Inferior parietal cortex (tissue), 1 donor: Measurements from ENCODE around the gene FAM161B.
A peak's percentile ranks its signal among the peaks of the same experiment; 100 is the strongest.
"Not testable (repeated sequence)": the region's sequence is repeated elsewhere in the genome, so short reads cannot be mapped to it uniquely, and the experiment has no call there.

Source experiments
- DNase-seq: peaks from one replicate; pipeline ENCODE4 v3.0.0-alpha.2; 2016; ENCODE audit errors: extremely low spot score

The FAM161B gene, protein sequence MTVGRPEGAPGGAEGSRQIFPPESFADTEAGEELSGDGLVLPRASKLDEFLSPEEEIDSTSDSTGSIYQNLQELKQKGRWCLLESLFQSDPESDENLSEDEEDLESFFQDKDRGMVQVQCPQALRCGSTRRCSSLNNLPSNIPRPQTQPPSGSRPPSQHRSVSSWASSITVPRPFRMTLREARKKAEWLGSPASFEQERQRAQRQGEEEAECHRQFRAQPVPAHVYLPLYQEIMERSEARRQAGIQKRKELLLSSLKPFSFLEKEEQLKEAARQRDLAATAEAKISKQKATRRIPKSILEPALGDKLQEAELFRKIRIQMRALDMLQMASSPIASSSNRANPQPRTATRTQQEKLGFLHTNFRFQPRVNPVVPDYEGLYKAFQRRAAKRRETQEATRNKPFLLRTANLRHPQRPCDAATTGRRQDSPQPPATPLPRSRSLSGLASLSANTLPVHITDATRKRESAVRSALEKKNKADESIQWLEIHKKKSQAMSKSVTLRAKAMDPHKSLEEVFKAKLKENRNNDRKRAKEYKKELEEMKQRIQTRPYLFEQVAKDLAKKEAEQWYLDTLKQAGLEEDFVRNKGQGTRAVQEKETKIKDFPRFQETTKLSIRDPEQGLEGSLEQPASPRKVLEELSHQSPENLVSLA

DNA sequence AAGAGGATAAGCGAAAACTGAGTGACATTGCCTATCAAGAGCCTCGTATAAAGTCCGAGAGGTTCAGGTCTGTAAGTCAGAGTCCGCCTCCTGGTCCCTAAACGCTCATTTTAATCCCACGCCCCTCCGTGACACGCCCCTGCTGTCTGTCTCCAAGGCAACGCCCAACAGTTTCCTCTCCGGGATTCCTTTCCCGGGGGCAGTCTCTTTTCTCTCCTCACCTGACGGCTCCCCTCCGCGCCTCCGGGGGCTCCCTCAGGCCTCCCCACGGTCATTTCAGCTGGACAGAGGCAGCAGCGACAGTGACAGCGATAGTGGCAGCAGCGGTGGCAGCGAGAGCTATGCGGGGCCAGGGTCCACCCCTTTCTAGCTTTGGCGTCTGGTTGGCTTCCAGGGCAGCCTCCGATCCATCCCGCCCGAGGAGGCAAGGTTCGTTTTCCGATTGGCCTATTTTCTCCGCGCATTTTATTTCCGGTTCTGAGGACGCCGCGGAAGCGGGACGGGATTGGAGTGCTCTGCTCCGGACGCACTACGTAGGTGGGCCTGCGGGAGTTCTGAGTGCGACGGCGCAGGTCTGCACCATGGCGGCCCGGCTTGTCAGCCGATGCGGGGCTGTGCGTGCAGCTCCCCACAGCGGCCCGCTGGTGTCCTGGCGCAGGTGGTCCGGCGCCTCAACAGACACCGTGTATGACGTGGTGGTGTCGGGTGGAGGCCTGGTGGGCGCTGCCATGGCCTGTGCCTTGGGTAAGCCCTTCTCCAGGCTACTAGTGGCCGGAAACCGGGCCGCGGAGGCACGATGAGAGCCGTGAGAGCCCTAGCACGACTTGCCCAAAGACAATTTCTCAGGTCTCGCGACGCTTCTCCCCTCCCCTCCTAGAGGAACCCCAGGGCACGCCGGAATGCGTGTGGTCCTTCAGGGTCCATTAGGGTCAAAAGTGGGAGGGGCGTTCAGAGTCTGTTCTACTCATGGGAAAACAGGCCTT is at the start of gene FAM161B, which contains the start of gene COQ6:
FAM161B (minus strand) TSS at position 343 of the 983 bp plus-strand sequence; CDS start at position 275, 68 bp downstream.
COQ6 (plus strand) TSS at position 551 of the 983 bp plus-strand sequence; CDS start at position 582, 31 bp downstream.
- peak; percentile 99 for DNase-seq

DNA sequence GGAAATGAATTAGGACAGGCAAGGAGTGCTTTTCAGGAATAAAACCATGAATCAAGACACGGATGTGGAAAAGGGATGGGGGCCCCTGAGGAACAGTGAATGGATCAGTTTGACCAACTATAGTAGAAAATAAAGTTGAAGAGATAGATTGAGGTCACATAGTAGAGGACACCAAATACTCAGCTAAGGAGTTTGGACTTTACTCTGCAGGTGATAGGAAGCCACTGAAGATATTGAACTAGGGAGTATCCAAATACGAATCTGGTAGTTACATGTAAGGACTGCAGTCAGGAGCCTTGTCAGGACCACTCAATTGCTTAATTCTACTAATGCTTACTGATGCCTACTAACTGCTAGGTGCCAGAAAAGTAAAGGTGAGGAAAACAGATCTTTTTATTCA is 48.8 kb upstream of the FAM161B start:
- DNase-seq = no peak

DNA sequence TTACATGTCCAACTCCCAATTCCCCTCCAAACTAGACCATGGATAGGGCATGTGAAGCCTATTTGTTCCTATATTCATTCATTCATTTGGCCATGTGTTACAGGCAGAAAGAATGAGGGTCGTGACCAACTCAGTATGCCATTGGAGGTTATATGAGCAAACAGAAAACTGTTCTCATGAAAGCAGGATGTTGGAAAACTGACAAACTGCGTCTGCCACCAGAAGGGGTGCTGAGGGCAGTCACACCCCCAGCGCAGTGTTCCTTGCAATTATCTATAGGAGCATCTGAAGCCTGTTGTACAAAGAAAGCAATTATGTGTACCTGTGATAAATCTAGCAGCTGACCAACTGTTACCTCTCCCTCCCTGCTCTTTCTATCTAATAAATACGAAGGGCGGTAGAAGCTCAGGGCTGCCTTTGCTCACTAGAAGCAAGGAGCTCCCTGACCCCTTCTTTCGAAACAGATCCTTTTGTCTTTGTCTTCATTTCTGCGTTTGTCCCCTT is 48.1 kb upstream of the FAM161B start:
- DNase-seq = no peak

DNA sequence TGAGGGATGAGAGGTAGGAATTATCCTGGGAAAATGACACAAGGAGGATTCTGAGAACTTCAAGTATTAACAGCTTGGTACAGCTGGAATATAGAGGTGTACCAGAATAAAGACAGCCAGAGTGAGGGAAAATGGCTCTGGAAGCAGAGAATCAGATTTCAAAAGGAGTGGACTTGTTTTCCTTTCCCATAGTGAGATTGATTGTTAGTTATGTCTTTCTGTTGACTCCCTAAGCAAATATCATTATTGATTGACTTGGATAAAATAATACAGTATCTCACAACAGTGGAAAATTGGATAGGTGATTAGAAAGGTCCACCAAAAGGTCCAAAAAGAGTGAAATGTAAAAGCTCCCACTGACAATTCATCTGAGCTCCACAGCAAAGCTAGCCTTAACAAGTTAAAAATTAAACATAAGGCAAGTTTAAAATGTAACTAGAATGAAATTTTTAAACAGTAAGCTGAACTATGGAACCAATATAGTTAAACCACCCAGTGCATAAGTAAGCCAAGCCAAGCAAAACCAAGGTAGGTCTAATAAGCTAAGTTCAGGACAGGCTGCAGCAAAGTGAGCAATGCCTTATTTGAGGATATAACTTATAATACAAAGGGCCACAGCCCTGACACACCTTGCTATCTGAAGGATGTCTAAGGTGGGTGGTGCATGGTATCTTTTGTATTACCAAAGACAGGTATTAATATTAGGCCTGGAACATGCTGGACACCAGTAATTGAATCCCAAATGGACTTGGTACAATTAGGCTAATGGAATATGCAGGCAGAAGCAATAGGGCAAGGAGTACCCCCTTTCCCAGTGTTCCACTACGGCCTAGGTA is 47.4 kb upstream of the FAM161B start:
- DNase-seq = no peak

DNA sequence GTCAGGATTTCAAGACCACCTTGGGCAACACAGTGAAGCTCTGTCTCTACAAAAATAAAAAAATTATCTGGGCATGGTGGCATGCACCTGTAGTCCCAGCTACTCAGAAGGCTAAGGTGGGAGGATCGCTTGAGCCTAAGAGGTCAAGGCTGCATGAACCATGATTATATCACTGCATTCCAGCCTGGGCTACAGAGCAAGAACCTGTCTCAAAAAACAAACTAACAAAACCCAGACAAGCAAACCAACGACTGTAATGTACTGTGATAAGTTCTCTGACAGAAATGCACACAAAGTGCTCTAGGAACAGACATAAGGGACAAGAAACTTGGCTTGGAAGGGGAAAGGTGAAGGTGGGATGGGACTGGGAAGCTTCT is 46.8 kb upstream of the FAM161B start:
- DNase-seq = no peak

DNA sequence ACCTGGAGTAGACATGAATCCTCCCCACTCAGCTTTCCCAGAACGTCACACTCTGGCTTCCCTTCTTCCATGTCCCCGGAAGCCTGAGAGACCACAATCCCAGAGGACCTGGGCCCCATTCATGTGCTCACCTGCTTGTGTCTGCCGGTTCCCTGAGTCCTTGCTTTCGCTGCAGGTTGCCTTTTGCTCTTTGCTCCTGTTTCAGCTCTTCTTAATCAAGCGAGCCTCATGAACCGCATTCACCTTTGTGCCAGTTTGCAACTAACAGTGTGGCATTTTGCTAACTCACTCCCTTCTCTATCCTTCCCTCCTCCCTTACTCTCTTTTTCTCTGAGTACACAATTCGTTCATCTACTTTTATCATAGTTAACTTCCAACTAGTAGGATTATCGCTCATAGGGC is 46.1 kb upstream of the FAM161B start:
- no peak for DNase-seq

DNA sequence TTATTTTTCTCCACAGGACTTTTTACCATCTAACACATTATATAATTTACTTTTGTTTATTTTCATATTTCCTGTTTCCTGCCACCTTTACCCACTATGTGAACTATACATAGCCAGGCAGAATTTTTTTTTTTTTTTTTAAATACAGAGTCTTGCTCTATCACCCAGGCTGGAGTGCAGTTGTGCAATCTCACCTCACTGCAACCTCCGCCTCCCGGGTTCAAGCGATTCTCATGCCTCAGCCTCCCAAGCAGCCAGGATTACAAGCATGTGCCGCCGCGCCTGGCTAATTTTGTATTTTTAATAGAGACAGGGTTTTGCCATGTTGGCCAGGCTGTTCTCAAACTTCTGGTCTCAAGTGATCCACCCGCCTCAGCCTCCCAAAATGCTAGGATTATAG is 45.0 kb upstream of the FAM161B start:
- DNase-seq = not testable (repeated sequence)

DNA sequence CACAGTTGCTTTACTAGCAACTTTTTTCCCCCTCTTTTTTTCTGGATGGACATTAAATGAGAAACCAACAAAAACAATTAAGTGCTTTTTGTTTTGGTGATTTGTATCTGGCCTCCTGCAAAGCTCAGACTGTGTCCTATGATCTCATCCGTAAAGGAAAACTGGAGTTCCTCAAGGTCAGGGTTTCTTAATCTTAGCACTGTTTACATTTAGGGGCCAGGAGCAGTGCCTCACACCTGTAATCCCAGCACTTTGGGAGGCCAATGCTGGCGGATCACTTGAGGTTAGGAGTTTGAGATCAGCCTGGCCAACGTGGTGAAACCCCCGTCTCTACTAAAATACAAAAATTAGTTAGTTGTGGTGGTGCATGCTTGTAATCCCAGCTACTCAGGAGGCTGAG is 41.2 kb upstream of the FAM161B start:
- DNase-seq = no peak

DNA sequence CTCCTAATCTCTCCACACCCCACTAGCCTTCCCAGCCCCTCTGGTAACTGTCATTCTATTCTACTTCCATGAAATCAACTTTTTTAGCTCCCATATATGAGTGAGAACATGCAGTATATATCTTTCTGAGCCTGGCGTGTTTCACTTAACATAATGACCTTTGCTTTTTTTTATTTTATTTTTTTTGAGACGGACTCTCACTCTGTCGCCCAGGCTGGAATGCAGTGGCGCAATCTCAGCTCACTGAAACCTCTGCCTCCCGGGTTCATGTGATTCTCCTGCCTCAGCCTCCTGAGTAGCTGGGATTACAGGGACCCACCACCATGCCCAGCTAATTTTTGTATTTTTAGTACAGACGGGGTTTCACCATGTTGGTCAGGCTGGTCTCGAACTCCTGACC is 38.8 kb upstream of the FAM161B start:
- not testable (repeated sequence) for DNase-seq

DNA sequence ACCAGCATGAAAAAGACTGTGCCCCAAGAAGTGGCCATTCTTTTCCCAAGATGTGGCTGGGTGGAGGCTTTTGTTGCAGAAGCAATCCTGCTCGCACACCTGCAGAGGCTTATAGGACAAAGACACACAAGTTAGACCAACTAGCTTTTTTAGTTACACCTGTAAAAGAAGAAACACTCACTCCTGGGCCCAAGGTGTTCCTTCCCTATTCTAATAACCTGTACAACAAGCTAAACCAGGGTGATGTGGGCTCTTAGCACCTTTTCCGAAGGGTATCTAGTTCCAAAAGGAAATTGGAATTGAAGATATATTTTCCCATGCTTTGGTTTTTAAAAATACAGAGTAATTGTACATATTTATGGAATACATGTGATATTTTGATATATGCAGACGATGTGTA is 38.2 kb upstream of the FAM161B start:
- no peak for DNase-seq

DNA sequence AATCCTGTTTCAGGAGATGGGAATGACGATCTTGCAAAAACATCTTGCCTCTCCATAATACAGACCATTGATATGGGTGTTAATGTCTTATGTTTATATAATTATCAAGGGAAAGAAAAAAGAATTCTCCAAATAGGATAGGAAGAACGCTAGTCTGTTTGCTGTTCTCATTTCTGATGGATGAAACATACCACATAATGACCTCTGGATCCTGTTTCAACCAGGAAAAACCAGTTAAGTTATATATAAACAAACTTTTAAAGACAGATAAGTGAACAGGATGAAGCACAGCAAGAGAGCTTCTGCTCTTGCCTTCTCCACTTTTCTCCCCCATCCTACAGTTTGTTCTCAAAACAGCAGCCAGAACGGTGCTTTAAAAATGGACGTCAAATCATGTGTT is 28.0 kb upstream of the FAM161B start:
- DNase-seq = no peak

DNA sequence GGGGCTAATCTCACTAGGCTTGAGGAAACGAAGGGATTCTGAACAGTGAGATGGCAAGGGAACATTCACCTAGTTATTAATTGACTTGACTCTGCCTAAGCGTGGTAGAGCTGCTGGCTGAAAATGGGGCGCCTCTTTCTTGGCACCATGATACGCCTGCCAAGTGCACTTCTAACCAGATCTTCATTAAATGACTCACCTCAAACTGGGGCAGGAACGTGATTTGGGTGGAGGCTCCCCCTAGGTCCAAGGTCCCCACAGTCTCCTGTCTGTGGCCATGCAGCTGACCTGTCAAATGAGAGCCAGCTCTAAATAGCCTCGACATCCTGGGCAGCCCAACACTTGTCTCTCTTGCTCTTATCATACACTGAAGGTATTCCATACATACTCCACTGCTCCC is 26.2 kb upstream of the FAM161B start:
- no peak for DNase-seq

DNA sequence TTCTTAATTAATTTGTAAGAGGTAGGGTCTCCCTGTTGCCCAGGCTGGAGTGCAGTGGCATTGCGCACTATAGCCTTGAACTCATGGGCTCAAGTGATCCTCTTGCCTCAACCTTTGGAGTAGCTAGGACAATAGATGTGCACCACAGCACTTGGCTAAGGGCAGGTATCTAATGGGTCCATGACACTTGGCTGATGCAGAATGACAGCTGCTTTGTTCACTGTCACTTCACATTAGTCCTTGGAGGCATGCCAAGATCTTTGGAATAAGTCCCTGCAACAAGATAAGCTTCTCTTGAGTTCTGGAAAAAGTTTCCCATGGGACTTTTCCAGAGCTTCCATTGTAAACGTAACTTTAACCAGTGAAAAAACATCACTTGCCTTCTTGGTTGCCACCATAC is 23.6 kb upstream of the FAM161B start:
- DNase-seq = no peak

DNA sequence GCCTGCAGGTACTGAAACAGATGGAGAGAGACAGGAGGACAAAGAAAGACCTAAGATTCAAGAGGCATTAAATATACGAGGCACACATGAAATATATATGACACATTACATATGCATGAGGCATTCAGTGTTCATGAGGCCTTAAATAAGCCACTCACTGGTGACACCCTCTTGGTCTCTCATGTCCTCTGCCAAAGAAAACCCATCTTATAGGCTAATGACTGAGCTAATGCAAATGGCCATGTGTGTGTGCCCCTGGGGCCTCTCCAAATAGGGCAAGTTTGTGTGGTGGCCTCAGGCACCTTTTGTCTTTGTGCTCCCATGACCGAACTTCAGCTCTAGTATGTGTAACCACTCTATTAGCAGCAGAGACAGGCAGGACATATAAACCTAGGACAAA is 19.0 kb upstream of the FAM161B start:
- no peak for DNase-seq

DNA sequence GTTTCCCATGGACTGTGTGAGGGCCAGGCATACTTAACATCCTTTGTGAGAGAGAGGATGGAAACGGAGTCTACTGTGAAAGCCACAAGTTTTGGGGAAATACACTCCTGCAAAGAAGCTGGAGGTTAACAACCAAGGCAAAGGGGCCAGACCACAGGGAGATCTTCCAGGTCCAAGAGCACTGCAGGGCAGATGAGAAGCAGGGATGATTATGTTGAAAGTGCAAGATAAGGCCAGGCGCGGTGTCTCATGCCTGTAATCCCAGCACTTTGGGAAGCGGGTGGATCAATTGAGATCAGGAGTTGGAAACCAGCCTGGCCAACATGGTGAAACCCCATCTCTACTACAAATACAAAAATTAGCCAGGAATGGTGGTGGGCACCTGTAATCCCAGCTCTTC is 15.3 kb upstream of the FAM161B start:
- no peak for DNase-seq

DNA sequence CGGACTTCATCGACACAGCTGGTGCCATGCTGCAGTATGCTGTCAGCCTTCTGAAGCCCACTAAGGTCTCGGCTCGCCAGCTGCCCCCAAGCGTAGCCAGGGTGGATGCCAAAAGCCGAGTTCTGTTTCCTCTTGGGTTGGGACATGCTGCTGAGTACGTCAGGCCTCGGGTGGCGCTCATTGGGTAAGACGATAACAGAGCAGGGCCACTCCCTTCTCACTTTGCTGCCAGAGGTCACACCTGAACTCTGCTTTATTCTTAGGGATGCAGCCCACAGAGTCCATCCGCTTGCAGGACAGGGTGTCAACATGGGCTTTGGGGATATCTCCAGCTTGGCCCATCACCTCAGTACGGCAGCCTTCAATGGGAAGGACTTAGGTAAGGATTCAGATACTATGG is 11.3 kb upstream of the FAM161B start:
- no peak for DNase-seq

DNA sequence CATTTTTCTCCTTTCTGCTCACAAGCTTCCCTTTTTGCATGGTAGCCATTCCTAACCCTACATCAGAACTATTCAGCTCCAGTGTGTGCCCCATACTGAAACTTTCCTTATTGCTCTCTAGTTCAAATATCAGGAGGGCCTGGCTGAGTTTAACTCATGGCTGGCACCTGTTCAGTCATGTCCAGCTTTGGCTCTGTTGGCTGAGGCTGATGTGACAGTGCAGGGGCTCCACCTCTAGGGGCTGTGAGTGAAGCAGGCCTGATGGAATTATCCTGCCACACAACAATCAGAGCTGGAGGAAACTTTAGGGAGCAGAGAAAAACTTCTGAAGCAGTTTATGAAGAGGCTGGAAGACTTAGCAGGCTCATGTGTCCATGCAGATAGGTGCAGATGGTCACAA is 8.7 kb upstream of the FAM161B start:
- DNase-seq = no peak

DNA sequence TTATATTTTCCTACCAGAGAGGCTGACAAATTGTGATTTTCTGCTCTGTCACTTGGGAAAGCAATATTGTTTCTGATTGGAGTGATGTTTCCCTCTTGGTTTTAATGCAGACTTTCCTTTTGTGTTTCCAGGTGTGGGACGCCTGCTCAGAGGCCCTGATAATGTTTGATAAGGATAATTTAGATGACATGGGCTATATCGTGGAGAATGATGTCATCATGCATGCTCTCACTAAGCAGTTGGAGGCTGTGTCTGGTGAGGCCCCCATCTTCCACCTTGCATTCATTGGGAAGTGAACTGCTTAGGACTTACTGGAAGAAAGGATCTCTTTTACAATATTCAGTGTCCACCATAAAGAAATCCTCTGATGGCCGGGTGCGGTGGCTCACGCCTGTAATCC is 5.8 kb upstream of the FAM161B start:
- DNase-seq = no peak

DNA sequence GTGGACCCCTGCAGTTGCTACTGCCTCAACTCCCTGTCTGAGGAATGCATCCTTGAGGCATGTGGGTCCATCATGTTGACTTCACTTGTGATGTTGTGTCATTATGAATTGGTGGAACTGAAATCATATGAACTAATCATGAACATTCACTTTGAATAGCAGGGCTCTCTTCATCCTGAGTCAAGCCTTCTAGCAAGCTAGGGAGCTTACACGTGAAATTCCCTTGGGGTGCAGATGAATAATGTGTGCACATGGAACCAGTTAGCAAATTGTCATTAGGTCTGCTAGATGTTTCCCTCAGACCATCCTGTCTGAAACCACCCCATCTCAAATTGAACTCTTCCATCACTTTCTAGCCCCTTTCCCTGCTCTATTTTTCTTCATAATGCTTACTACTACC is 3.8 kb upstream of the FAM161B start:
- no peak for DNase-seq

DNA sequence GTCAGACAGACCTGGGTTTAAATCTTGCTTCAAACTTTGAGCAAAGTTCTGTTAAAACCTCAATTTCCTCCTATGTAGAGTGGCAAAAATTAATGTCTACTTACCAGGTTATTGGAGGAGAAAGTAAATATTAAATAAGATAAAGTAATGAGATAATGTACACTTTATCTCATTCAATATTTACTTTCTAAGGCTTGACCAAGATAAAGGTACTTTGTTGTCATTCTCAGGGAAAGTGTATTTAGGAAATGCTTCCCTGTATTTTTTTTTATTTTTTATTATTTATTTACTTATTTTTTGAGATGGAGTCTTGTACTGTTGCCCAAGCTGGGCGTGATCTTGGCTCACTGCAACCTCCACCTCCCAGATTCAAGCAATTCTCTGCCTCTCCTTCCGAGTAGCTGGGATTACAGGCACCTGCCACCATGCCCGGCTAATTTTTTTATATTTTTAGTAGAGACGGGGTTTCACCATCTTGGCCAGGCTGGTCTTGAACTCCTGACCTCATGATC is 4.7 kb downstream of the FAM161B start:
- no peak for DNase-seq
